SK-N-SH (cell line): ENCODE results near the gene DUXB.

ENCODE experiments used
- CTCF ChIP-seq: fragments of 200-600 bp; sonication (generic); IDR thresholded peaks from 2 replicates; pipeline ENCODE4 v1.6.1; 2017; ENCODE audit warnings: antibody characterized with exemption, mild to moderate bottlenecking, moderate library complexity
- POLR2AphosphoS5 ChIP-seq: IDR thresholded peaks from 2 replicates; pipeline ENCODE4 v1.6.1; 2012; ENCODE audit warnings: low read depth, low read length

- no peak for TF ChIP-seq CTCF
- TF ChIP-seq POLR2AphosphoS5: no peak
Measured at GRCh38 chr16:75742424-75743047, 41.3 kb upstream of the DUXB start.
